Measurements from ENCODE around the gene PILRA. TPM values are rescaled to one million over a fixed set of nuclear protein-coding genes. Genes with fewer than 3 reads are reported as not detected.
A peak's percentile ranks its signal among the peaks of the same experiment; 100 is the strongest.

The PILRA gene
- total RNA-seq, 3 donors from 2014 or later: 0.38 to 6.6 (median 1.1) TPM

DNA sequence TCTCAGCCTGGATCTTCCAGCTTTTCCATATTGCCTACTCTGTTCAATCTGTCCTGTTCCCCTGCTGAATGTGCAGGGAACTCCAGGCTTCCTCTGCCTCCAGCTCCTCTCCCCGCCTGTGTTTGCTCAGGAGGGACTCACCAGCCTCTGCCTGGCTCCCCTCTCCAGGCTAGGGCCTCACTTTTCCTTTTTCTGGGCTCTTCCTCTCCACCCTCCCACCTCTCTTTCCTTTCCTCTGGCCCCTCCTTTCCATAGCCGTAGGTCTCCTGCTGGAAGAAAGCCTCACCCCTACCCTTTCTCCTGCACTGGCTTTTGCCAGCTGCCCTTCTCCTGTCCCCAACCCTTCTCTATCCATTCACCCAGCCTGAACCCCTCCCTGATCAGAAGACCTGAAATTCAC, 25.0 kb downstream of the PILRA start:
- Mint-ChIP-seq H3K36me3 (ENCODE audit: insufficient read depth) (peaks cover 10% of the 10 kb centered on the region), H3K9me3 (no peaks in the 10 kb centered on the region), H3K4me1 (ENCODE audit: low read depth) (peaks cover 22% of the 10 kb centered on the region), H3K27me3 (ENCODE audit: low read depth) (no peaks in the 10 kb centered on the region), H3K4me3 (no peak overlapping the region)
- DNase-seq (no peak), ATAC-seq (no peak)

DNA sequence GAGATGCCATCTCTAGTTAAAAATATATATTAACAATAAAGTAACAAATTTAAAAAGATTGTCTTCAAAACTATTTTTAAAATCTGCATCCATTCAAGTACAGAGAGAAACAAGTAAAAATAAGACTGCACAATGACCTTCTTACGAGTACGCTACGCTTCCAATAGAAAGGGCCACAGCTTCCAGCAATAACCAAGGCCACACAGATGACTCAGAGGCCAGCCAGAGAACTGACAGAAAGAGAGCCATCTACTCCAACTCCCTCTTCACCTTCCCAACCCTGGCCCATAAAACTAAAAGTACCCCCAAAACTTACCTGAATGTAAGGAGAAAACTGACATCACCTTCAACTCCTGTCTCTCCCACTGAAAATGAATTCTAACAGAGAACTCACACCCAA, 26.8 kb downstream of the PILRA start:
- peaks cover 15% of the 10 kb centered on the region for H3K36me3 Mint-ChIP-seq (ENCODE audit: insufficient read depth)
- H3K4me3 Mint-ChIP-seq: no peak overlapping the region
- peaks cover 22% of the 10 kb centered on the region for H3K4me1 Mint-ChIP-seq (ENCODE audit: low read depth)
- DNase-seq (no peak), ATAC-seq (no peak)
- no peaks in the 10 kb centered on the region for H3K27me3 Mint-ChIP-seq (ENCODE audit: low read depth)
- H3K9me3 Mint-ChIP-seq: no peaks in the 10 kb centered on the region

DNA sequence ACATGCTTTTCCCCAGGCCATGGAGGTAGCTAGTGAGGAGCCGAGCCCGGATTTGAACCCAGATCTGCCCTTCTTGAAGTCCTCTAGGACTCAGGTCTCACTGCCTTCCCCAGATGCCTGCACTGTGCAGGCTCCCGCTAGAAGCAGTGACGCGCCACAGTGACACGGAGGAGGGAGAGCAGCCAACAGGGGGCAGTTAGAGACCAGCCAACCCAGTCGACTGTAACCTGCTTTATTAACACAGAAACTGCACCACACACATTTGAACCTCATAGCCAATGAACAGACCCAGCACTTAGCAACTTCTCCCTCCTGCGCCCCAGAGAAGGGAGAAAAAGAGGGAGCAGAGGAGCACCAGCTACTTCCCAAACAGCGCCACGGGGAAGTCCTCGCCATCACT, 27.4 kb downstream of the PILRA start:
- no peaks in the 10 kb centered on the region for H3K27me3 Mint-ChIP-seq (ENCODE audit: low read depth)
- DNase-seq (no peak), ATAC-seq (no peak)
- H3K4me1 Mint-ChIP-seq (ENCODE audit: low read depth): peaks cover 21% of the 10 kb centered on the region
- no peaks in the 10 kb centered on the region for H3K9me3 Mint-ChIP-seq
- no peak overlapping the region for H3K4me3 Mint-ChIP-seq
- peaks cover 15% of the 10 kb centered on the region for H3K36me3 Mint-ChIP-seq (ENCODE audit: insufficient read depth)

DNA sequence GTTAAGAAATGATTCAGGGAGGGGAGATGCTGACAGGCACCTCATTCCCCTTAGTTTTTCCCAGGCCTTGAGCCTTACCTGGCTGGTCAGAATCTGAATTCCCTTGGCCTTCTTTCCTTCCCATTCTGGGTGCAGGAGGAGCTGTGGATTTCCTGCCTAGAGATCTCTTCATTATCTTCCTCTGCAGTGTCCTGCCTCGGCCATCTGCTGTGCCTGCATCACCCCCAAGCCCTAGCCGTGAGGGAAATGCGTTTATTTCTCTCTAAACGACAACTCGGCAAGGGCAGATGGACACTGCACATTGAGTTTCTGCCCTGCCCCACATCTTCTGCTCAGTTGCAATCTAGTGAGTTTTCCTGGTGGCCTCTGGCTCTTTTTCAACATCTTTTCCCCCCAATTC, 28.5 kb downstream of the PILRA start:
- no peak overlapping the region for H3K4me3 Mint-ChIP-seq
- no peaks in the 10 kb centered on the region for H3K9me3 Mint-ChIP-seq
- H3K4me1 Mint-ChIP-seq (ENCODE audit: low read depth): peaks cover 15% of the 10 kb centered on the region
- no peaks in the 10 kb centered on the region for H3K27me3 Mint-ChIP-seq (ENCODE audit: low read depth)
- DNase-seq: no peak
- peaks cover 15% of the 10 kb centered on the region for H3K36me3 Mint-ChIP-seq (ENCODE audit: insufficient read depth)
- ATAC-seq: no peak

DNA sequence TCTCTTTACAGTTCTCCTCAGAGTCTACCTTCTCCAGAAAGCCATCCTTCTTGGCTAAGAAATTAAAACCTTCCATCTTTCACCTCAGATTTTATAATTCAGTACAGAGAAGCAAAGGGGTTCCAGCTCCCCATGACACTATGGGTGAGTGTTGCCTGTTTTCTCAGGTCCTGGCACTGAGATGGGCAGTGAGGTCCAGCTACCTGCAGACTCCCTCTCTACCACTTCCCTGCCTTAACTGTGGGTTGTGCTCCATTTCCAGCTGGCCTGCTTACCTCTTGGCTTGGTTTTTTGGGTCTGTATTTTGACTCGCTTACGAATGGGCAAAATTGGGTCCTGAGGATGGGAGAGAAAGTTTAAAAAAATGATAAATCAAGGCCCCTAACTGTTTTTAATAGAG, 29.0 kb downstream of the PILRA start:
- Mint-ChIP-seq H3K4me1 (ENCODE audit: low read depth) (peaks cover 13% of the 10 kb centered on the region), H3K27me3 (ENCODE audit: low read depth) (no peaks in the 10 kb centered on the region), H3K4me3 (no peak overlapping the region), H3K36me3 (ENCODE audit: insufficient read depth) (peaks cover 15% of the 10 kb centered on the region), H3K9me3 (no peaks in the 10 kb centered on the region)
- DNase-seq (no peak), ATAC-seq (no peak)

DNA sequence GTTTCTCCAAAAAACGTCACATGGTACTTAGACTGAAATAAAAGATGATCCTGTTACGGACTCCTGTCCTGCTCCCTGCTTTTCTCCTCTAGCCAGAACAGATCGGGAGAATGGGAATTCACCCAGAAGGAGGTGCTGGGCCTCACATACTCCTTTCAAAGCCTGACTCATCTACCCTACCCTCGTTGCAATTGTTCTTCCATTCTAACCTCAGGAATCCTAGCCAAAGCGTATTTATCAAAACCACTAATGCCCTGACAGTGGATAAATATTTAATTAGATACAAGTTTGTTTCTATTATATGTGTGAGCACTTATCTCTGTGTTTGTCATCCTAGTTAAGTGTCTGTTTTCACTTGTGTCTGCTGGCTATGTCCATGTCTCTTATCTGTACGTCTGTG, 33.5 kb downstream of the PILRA start:
- no peak for DNase-seq
- no peak overlapping the region for H3K4me3 Mint-ChIP-seq
- H3K27me3 Mint-ChIP-seq (ENCODE audit: low read depth): no peaks in the 10 kb centered on the region
- peaks cover 8% of the 10 kb centered on the region for H3K36me3 Mint-ChIP-seq (ENCODE audit: insufficient read depth)
- H3K4me1 Mint-ChIP-seq (ENCODE audit: low read depth): peaks cover 4% of the 10 kb centered on the region
- H3K9me3 Mint-ChIP-seq: no peaks in the 10 kb centered on the region
- ATAC-seq: no peak

DNA sequence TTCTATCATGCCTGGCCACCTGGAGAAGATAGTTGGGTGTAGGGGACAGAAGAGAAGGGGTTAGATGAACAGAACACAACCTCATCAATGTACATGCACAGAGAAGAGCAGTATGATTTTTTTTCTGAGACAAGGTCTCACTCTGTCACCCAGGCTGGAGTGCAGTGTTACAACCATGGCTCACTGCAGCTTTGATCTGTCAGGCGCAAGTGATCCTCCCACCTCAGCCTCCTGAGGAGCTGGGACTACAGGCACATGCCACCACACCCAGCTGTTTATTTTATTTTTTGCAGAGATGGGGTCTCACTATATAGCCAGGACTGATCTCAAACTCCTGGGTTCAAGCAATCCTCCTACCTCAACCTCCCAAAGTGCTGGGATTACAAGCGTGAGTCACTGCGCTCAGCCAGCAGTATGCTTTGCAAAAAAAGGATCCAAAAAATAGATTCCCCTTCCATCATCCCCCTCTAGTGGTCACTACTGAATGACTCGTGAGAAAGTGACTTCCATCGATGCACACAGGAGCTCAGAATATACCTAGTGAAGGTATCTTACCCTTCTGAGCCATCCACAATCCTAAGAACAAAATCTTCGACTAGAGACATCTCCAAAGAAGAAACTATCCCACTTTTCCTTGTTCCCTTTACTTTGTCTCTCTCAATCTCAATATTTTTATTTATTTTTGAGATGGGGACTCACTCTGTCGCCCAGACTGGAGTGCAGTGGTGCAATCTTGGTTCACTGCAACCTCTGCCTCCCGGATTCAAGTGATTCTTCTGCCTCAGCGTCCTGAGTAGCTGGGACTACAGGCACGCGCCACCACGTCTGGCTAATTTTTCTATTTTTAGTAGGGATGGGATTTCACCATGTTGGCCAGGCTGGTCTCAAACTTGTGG, 34.2 kb downstream of the PILRA start:
- peak; percentile 19 for DNase-seq
- peak; percentile 90 for ATAC-seq
- no peaks in the 10 kb centered on the region for H3K27me3 Mint-ChIP-seq (ENCODE audit: low read depth)
- no peak overlapping the region for H3K4me3 Mint-ChIP-seq
- H3K9me3 Mint-ChIP-seq: no peaks in the 10 kb centered on the region
- H3K36me3 Mint-ChIP-seq (ENCODE audit: insufficient read depth): peaks cover 5% of the 10 kb centered on the region
- H3K4me1 Mint-ChIP-seq (ENCODE audit: low read depth): peaks cover 4% of the 10 kb centered on the region

DNA sequence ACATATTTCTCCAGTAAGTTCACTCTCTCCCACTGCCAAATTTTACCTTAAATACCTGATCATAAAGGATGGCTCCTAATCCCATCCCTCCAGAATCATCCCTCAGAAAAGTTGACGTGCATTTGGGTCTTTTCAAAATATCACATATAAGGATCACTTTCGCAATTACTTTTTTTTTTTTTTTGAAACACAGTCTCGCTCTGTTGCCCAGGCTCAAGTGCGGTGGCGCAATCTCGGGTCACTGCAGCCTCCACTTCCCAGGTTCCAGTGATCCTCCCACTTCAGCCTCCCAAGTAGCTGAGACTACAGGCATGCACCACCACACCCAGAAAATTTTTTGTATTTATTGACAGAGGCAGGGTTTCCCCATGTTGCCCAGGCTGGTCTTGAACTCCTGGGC, 37.8 kb downstream of the PILRA start:
- DNase-seq: no peak

DNA sequence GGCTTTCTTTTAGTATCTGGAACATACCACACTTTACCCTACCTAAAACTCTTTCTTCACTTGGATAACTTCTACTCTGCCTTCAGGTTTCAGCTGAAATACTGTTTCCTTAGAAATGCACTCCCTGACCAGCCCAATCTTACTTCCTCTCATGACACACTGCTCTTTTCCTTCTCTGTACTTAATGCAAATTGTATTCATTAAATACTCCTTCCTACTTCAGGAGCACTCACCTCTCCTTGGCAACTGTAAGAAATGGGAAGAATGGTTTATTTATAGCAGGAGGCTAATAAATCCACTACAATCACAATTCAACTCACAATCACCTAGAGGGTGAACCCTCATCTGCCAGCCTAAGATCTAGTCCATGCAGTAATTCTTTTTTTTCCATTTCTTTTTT, 40.1 kb downstream of the PILRA start:
- DNase-seq: no peak
- no peaks in the 10 kb centered on the region for H3K9me3 Mint-ChIP-seq
- H3K36me3 Mint-ChIP-seq (ENCODE audit: insufficient read depth): peaks cover 7% of the 10 kb centered on the region
- no peaks in the 10 kb centered on the region for H3K27me3 Mint-ChIP-seq (ENCODE audit: low read depth)
- no peak for ATAC-seq
- peaks cover 6% of the 10 kb centered on the region for H3K4me1 Mint-ChIP-seq (ENCODE audit: low read depth)
- H3K4me3 Mint-ChIP-seq: no peak overlapping the region

More for the DNA sequence above, 37.8 kb downstream of the PILRA start:
- H3K9me3 Mint-ChIP-seq: no peaks in the 10 kb centered on the region
- no peak overlapping the region for H3K4me3 Mint-ChIP-seq
- H3K36me3 Mint-ChIP-seq (ENCODE audit: insufficient read depth): peaks cover 7% of the 10 kb centered on the region
- ATAC-seq: no peak
- H3K4me1 Mint-ChIP-seq (ENCODE audit: low read depth): peaks cover 9% of the 10 kb centered on the region
- H3K27me3 Mint-ChIP-seq (ENCODE audit: low read depth): no peaks in the 10 kb centered on the region

DNA sequence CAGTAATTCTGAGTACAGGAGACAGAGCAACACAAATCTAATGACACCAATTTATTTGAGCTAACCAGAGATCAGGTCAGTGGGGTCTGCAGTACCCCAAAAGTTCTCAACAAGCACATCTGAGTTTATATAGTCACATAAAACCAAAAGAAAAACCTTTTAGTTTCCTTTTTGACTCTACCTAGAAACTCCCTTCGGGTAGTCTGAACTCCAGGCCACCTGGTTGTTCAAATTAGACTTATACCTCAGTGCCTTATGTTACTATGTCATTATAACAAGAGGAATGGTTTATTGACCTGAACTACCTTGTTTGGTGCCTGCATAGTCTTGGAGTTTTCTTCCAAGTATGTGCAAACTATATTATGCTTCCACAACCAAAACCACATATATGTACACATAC, 40.6 kb downstream of the PILRA start:
- no peak overlapping the region for H3K4me3 Mint-ChIP-seq
- DNase-seq (no peak), ATAC-seq (no peak)
- no peaks in the 10 kb centered on the region for H3K9me3 Mint-ChIP-seq
- peaks cover 7% of the 10 kb centered on the region for H3K36me3 Mint-ChIP-seq (ENCODE audit: insufficient read depth)
- H3K27me3 Mint-ChIP-seq (ENCODE audit: low read depth): no peaks in the 10 kb centered on the region
- H3K4me1 Mint-ChIP-seq (ENCODE audit: low read depth): peaks cover 6% of the 10 kb centered on the region

DNA sequence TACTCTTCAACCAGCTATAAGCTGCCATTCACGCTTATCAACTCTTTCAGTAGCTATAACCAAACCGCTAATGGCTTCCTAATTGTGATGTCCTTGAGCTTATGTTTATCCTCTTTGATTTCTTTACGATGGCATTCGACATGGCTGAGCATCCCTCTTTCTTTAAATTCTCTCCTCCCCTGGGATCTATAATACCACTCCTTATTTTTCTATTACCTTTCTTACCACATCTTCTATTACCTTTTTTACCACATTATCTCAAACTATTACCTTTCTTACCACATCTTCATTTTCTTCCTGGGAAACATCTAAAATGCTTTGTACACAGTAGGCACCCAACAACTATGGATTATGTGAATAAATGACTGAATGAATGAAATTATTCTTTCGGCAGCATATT, 42.2 kb downstream of the PILRA start:
- no peak overlapping the region for H3K4me3 Mint-ChIP-seq
- peaks cover 6% of the 10 kb centered on the region for H3K4me1 Mint-ChIP-seq (ENCODE audit: low read depth)
- ATAC-seq (no peak), DNase-seq (no peak)
- H3K27me3 Mint-ChIP-seq (ENCODE audit: low read depth): no peaks in the 10 kb centered on the region
- H3K36me3 Mint-ChIP-seq (ENCODE audit: insufficient read depth): peaks cover 7% of the 10 kb centered on the region
- no peaks in the 10 kb centered on the region for H3K9me3 Mint-ChIP-seq

DNA sequence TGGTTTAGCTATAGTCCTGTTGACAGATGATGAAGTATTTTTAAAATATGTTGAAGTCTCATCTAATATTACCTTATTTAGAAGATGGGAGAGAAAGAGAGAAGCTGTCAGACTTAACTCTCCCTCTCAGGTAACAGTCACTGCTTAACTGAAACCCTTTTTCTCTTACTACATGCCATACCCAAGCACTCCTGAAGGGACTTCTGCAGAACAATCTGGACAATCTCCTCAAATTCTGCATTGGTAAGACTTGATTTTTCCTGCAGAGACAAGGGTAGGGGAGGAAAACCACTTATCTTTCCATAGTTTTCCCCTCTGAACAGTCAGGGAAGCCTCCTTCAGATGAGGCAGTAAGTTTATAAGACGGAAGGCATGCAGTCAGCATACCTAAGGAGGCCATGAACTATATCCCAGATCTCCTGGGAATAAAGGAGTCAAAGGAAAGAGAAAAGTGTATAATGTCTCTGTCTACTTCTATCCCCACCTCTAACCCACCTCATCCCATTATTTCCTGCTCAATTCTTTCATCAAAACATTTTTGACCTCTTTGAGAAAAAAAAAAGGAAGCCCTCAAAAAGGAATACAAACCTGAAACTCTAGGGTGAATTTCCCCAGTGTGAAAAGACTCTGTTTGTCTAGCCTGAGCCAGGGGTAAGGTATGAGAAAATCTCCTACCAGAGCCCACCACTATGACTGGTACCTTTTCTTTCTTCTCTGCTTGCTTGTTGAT, 45.8 kb downstream of the PILRA start:
- Mint-ChIP-seq H3K9me3 (no peaks in the 10 kb centered on the region), H3K36me3 (ENCODE audit: insufficient read depth) (peaks cover 7% of the 10 kb centered on the region), H3K4me1 (ENCODE audit: low read depth) (no peaks in the 10 kb centered on the region), H3K4me3 (no peak overlapping the region), H3K27me3 (ENCODE audit: low read depth) (no peaks in the 10 kb centered on the region)
- ATAC-seq (no peak), DNase-seq (no peak)

DNA sequence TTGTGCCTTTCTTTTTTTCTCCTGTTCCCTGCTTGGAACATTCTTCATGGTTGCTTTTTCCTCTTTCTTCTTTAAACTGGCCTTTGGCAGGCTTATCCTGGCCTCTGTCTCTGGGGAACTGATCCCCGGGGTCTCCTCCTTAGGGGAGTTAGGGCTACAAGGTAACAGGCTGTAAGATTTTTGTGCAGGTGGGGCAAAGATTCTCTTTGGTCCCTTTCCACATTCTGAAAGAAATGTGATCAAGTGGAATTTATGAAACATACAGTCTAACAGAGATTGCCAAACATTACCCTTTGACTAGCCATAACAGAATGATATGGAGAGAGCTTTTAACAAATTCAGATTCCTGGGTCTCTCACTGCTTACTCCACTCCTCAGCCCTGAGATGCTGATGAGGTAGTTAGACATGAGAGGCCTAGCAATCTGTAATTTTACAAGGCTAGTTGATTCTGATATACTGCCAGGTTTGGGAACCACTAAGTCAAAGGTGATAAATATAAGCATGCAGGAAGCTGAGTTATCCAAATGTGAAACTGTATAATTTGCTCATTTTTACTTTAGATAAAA, 46.5 kb downstream of the PILRA start:
- ATAC-seq (no peak), DNase-seq (no peak)
- H3K4me3 Mint-ChIP-seq: no peak overlapping the region
- no peaks in the 10 kb centered on the region for H3K9me3 Mint-ChIP-seq
- no peaks in the 10 kb centered on the region for H3K27me3 Mint-ChIP-seq (ENCODE audit: low read depth)
- peaks cover 7% of the 10 kb centered on the region for H3K36me3 Mint-ChIP-seq (ENCODE audit: insufficient read depth)
- no peaks in the 10 kb centered on the region for H3K4me1 Mint-ChIP-seq (ENCODE audit: low read depth)

DNA sequence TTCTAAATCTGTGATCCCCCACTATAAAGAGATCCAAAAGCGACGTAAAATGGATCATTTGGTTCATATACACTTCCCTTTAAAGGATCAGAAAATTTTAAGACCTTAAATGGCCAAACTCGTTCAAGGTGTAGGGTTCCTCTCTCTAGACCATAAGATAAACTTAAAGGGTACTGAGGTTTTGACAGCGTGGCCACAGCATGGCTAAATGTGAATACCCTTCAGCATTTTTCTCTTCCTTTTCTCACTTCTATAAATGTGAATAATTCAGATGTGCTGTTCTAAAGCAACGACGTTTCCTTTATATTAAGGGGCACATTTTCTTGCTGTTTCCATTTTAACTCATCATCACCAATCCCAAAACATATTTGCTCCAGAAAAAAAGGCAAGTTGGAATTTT, 50.0 kb downstream of the PILRA start:
- Mint-ChIP-seq H3K4me3 (no peak overlapping the region), H3K36me3 (ENCODE audit: insufficient read depth) (no peaks in the 10 kb centered on the region), H3K27me3 (ENCODE audit: low read depth) (no peaks in the 10 kb centered on the region), H3K4me1 (ENCODE audit: low read depth) (peaks cover 4% of the 10 kb centered on the region), H3K9me3 (no peaks in the 10 kb centered on the region)
- no peak for ATAC-seq
- no peak for DNase-seq

DNA sequence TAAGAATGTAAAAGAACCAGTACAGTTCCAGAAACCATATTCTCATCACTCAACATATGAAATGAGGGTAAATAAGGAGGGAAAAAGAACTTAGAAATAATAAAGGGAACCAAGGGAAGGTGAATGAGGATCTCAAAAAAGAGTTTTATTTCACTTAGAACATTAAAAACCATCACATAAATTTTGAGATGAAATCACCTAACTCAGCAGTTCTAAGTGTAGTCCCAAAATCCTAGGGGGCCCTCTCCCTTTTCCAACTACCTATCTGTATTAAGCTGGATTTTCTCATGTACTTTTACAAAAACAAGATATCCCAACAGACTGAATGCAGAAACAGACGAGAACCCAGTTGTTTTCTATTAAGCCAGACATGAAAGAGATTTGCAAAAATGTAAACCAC, 52.1 kb downstream of the PILRA start:
- peaks cover 3% of the 10 kb centered on the region for H3K36me3 Mint-ChIP-seq (ENCODE audit: insufficient read depth)
- H3K9me3 Mint-ChIP-seq: no peaks in the 10 kb centered on the region
- no peak for ATAC-seq
- H3K4me1 Mint-ChIP-seq (ENCODE audit: low read depth): peaks cover 4% of the 10 kb centered on the region
- no peaks in the 10 kb centered on the region for H3K27me3 Mint-ChIP-seq (ENCODE audit: low read depth)
- DNase-seq: no peak
- no peak overlapping the region for H3K4me3 Mint-ChIP-seq

Data from activated T-cell treated with anti-CD3 and anti-CD28 coated beads, Interleukin-2, amount 50 U/mL, for 4 hours (primary cell).